ENCODE measurements around the gene SHLD3. TPM values are rescaled to one million over a fixed set of nuclear protein-coding genes. Genes with fewer than 3 reads are reported as not detected.
"Not testable (repeated sequence)": the region's sequence is repeated elsewhere in the genome, so short reads cannot be mapped to it uniquely, and the experiment has no call there.

SHLD3 gene
- total RNA-seq, 1 donor from 2014 or later = 2.7 TPM

GRCh38 chr5:65676056-65676455, 51.2 kb downstream of the SHLD3 start:
- not testable (repeated sequence) for DNase-seq (ENCODE audit: low read depth in 2 of 2)

Other genes with a start within 250 kb of the SHLD3 start
- 40.7 and 46.5 TPM in 2 replicates for gene ADAMTS6, start 143.1 kb upstream of the SHLD3 start, total RNA-seq
- gene CENPK, start 61.9 kb upstream of the SHLD3 start, total RNA-seq = 6.3 and 10.4 TPM in 2 replicates
- gene PPWD1, start 61.7 kb upstream of the SHLD3 start, total RNA-seq = 28.3 and 30.0 TPM in 2 replicates
- gene TRIM23, start 694 bp upstream of the SHLD3 start, total RNA-seq = 20.7 and 23.8 TPM in 2 replicates
- gene TRAPPC13, start within 50 bp of the SHLD3 start, total RNA-seq = 21.1 and 23.9 TPM in 2 replicates
- gene SGTB, start 97.1 kb downstream of the SHLD3 start, total RNA-seq = 7.0 and 10.3 TPM in 2 replicates
- gene NLN, start 97.2 kb downstream of the SHLD3 start, total RNA-seq = 28.7 and 33.9 TPM in 2 replicates

Data from dermis microvascular lymphatic vessel endothelial cell (primary cell).